GM19372 (cell line): ENCODE measurements around the gene CD300H.

Source experiments
- ATAC-seq: cut with Tn5 transposase; IDR thresholded peaks from one replicate; pipeline ENCODE4 v1.9.1; 2021; ENCODE audit warnings: mild to moderate bottlenecking, low read depth, moderate library complexity; ENCODE audit not compliant: unreplicated experiment

The CD300H gene

GRCh38 chr17:74512624-74513091, 54.7 kb downstream of the CD300H start:
- ATAC-seq = peak; percentile 47

GRCh38 chr17:74512036-74512435, 55.3 kb downstream of the CD300H start:
- ATAC-seq = no peak
